A549 (cell line): ENCODE data around the gene CD83. TPM values are rescaled to one million over a fixed set of nuclear protein-coding genes. Genes with fewer than 3 reads are reported as not detected.

Experiments used
- ATAC-seq, 2 experiments: fragments of 200-7000 bp in 1 of 2; fragments of >200 bp in 1 of 2; cut with Nextera tagmentation in 1 of 2; cut with Tn5 transposase in 1 of 2; 3 replicates each; pipeline versions ENCODE4 v1.8.0 to v1.9.1; 2018 to 2020; ENCODE audit warnings: mild to moderate bottlenecking in 1 of 2, moderate library complexity in 1 of 2
- CTCF ChIA-PET: fragments of 300-600 bp; sonication (Branson Sonifier 250); formaldehyde crosslinking; extraction: SDS; loops from one replicate; lab custom pipeline; 2021; ENCODE audit warnings: antibody characterized with exemption, inconsistent platforms; lab: Yijun Ruan, JAX
- POLR2A ChIA-PET: fragments of 350-600 bp; formaldehyde crosslinking; extraction: SDS; loops from one replicate; lab custom pipeline; 2021; ENCODE audit warnings: antibody characterized with exemption, inconsistent platforms; lab: Yijun Ruan, JAX
- DNase-seq, 2 experiments: peaks; one replicate each; pipeline versions ENCODE4 v3.0.0 to v3.0.0-alpha.2; 2011 to 2016; ENCODE audit warnings: low read depth in 1 of 2, low spot score in 1 of 2
- FAIRE-seq: peaks from 2 replicates; lab custom pipeline; 2011; peaks lifted over from hg19 to GRCh38; lab: Jason Lieb, UNC
- H3K27ac ChIP-seq, 2 experiments: fragments of >200 bp; sonication (Bioruptor Twin); formaldehyde crosslinking; 3 replicates each; pipeline ENCODE4 v1.5.1; 2016 to 2017
- H3K4me1 ChIP-seq: fragments of >200 bp; sonication (Bioruptor Twin); formaldehyde crosslinking; 3 replicates; pipeline ENCODE4 v1.6.1; 2016
- H3K4me2 ChIP-seq: fragments of >200 bp; sonication (Bioruptor Twin); formaldehyde crosslinking; 3 replicates; pipeline ENCODE4 v1.6.1; 2016
- H3K4me3 ChIP-seq: fragments of >200 bp; sonication (Bioruptor Twin); formaldehyde crosslinking; 3 replicates; pipeline ENCODE4 v1.5.1; 2016
- H3K9me3 ChIP-seq: fragments of >200 bp; sonication (Bioruptor Twin); formaldehyde crosslinking; 3 replicates; pipeline ENCODE4 v1.6.1; 2016
- ATOH8 ChIP-seq: fragments of 250-450 bp; sonication (Bioruptor Pico); IDR thresholded peaks from 2 replicates; pipeline ENCODE4 v1.5.0; 2020; ENCODE audit warnings: low read depth, mild to moderate bottlenecking, moderate library complexity
- CEBPB ChIP-seq, 2 experiments: fragments of >200 bp in 1 of 2; sonication (Bioruptor Twin) in 1 of 2; formaldehyde crosslinking in 1 of 2; IDR thresholded peaks; 2 replicates each; pipeline ENCODE4 v1.6.1; 2012 to 2016
- CHD2 ChIP-seq: fragments of 150-350 bp; IDR thresholded peaks from 2 replicates; pipeline ENCODE4 v1.6.1; 2014; ENCODE audit warnings: low read length; ENCODE audit not compliant: partially characterized antibody
- CTCF ChIP-seq: fragments of >200 bp; sonication (Bioruptor Twin); formaldehyde crosslinking; IDR thresholded peaks from 3 replicates; pipeline ENCODE4 v1.5.1; 2016
- E2F6 ChIP-seq: IDR thresholded peaks from 2 replicates; pipeline ENCODE4 v1.6.1; 2012; ENCODE audit warnings: low read depth, borderline replicate concordance
- ELK1 ChIP-seq: fragments of 150-350 bp; IDR thresholded peaks from 2 replicates; pipeline ENCODE4 v1.6.1; 2014; ENCODE audit warnings: low read depth, mild to moderate bottlenecking, low read length
- EP300 ChIP-seq, 2 experiments: fragments of >200 bp; sonication (Bioruptor Twin); formaldehyde crosslinking; IDR thresholded peaks; 2 replicates in 1 of 2; 3 replicates in 1 of 2; pipeline ENCODE4 v1.6.1; 2016 to 2017
- FOSL2 ChIP-seq, 2 experiments: fragments of 450-650 bp in 1 of 2; fragments of >200 bp in 1 of 2; sonication (Bioruptor Twin) in 1 of 2; formaldehyde crosslinking; IDR thresholded peaks; 2 replicates each; pipeline versions ENCODE4 v1.5.0 to v1.6.1; 2016 to 2020; ENCODE audit warnings: mild to moderate bottlenecking in 1 of 2, moderate library complexity in 1 of 2
- GATA3 ChIP-seq: IDR thresholded peaks from 2 replicates; pipeline ENCODE4 v1.6.1; 2012; ENCODE audit warnings: borderline replicate concordance
- HDAC2 ChIP-seq: fragments of 200-600 bp; sonication (generic); IDR thresholded peaks from 2 replicates; pipeline ENCODE4 v1.6.1; 2016
- MAZ ChIP-seq: fragments of 150-350 bp; IDR thresholded peaks from 2 replicates; pipeline ENCODE4 v1.6.1; 2014; ENCODE audit warnings: antibody characterized with exemption, low read depth, low read length, borderline replicate concordance
- MYC ChIP-seq: IDR thresholded peaks from 2 replicates; pipeline ENCODE4 v1.6.1; 2012; ENCODE audit warnings: mild to moderate bottlenecking, inconsistent platforms, low read length, improper control_type of control experiment, borderline replicate concordance
- PBX3 ChIP-seq: IDR thresholded peaks from 2 replicates; pipeline ENCODE4 v1.6.1; 2012
- POLR2A ChIP-seq: IDR thresholded peaks from 2 replicates; pipeline ENCODE4 v1.6.1; 2012; ENCODE audit warnings: mild to moderate bottlenecking, low read length
- RAD21 ChIP-seq, 2 experiments: fragments of >200 bp in 1 of 2; sonication (Bioruptor Twin) in 1 of 2; formaldehyde crosslinking in 1 of 2; IDR thresholded peaks in 1 of 2; conservative IDR thresholded peaks in 1 of 2; 2 replicates in 1 of 2; 3 replicates in 1 of 2; pipeline ENCODE4 v1.6.1; 2012 to 2018; ENCODE audit warnings: inconsistent platforms in 1 of 2
- RARB ChIP-seq: fragments of 250-450 bp; sonication (Bioruptor Pico); IDR thresholded peaks from 2 replicates; pipeline ENCODE4 v1.8.0; 2021; ENCODE audit warnings: mild to moderate bottlenecking, moderate library complexity
- RCOR1 ChIP-seq: fragments of 150-350 bp; IDR thresholded peaks from 2 replicates; pipeline ENCODE4 v1.6.1; 2014; ENCODE audit warnings: antibody characterized with exemption, low read length, low read depth
- RNF2 ChIP-seq: fragments of 200-600 bp; sonication (generic); IDR thresholded peaks from 2 replicates; pipeline ENCODE4 v1.6.1; 2016; ENCODE audit warnings: low read depth, mild to moderate bottlenecking, antibody characterized with exemption, moderate library complexity, borderline replicate concordance
- SMC3 ChIP-seq: fragments of >200 bp; sonication (Bioruptor Twin); formaldehyde crosslinking; IDR thresholded peaks from 3 replicates; pipeline ENCODE4 v1.6.1; 2018; ENCODE audit warnings: inconsistent platforms
- ZC3H11A ChIP-seq: fragments of 450-650 bp; IDR thresholded peaks from 2 replicates; pipeline ENCODE4 v1.6.1; 2014; ENCODE audit warnings: antibody characterized with exemption, mild to moderate bottlenecking
- WGBS: methylation state at CpG from one replicate; pipeline ENCODE4 v1.1.6; 2017; ENCODE audit errors: missing lambda C conversion rate; 5-methylcytosine and 5-hydroxymethylcytosine counted together
- polyA plus RNA-seq, 4 experiments: library from polyadenylated mRNA; depleted of rRNA in 3 of 4; stranded (reverse); fragments of >200 nt; fragmentation: RNase III in 1 of 4; extraction: RNeasy Plus Mini Kit Qiagen cat#74134 plus additional on column Dnase treatment in 1 of 4; gene quantifications; 2 replicates in 3 of 4; 3 replicates in 1 of 4; pipeline ENCODE4 v1.2.3, GENCODE V29; 2011 to 2017

CD83 gene
- polyA plus RNA-seq, 2 of the 4 experiments (the other 2 are of a cell fraction) = 0.79 to 0.94 TPM

- H3K4me1 ChIP-seq = no peaks in the 10 kb centered on the region
- 34% methylated on average over 7 of the region's 7 CpGs for WGBS
- H3K4me3 ChIP-seq = no peak overlapping the region
- ATAC-seq = peak; percentile 90 to 96
- FAIRE-seq = no peak
- TF ChIP-seq EP300 (IDR thresholded peaks at IDR 0.05) = no peak
- no peak for TF ChIP-seq POLR2A
- TF ChIP-seq SMC3 = peak; percentile 62
- TF ChIP-seq CHD2 = no peak
- TF ChIP-seq E2F6 = no peak
- TF ChIP-seq GATA3 = no peak
- no peak for TF ChIP-seq FOSL2 (IDR thresholded peaks at IDR 0.05)
- TF ChIP-seq FOSL2 (CRISPR knock-in tag; IDR thresholded peaks at IDR 0.05) = no peak
- no peak for TF ChIP-seq CEBPB (IDR thresholded peaks at IDR 0.05)
- no peak for TF ChIP-seq ZC3H11A
- TF ChIP-seq CTCF = peak; percentile 58
- no peak for TF ChIP-seq MAZ
- TF ChIP-seq RAD21 (conservative IDR thresholded peaks at IDR 0.05 in 1 of 2, IDR thresholded peaks at IDR 0.05 in 1 of 2) = peak; percentile 71 to 78
- no peak for TF ChIP-seq RARB (CRISPR knock-in tag)
- no peak for TF ChIP-seq PBX3
- no peak overlapping the region for H3K4me2 ChIP-seq
- 0 out of 6 replicates have a peak overlapping the region, but pooled peaks of 1 of the 2 experiments have one; percentile 6 for H3K27ac ChIP-seq
- ChIA-PET POLR2A (interaction anchor here (0.5 to 0.6 kb wide), 2 partner anchors 629 to 1407 kb away, joined by 3 to 5 read pairs; no protein-coding TSS in a partner anchor), CTCF (interaction anchor here (0.5 to 2.9 kb wide), 29 partner anchors 9 to 1496 kb away, joined by 3 to 16 read pairs (median 3); no protein-coding TSS in a partner anchor)
- no peaks in the 10 kb centered on the region for H3K9me3 ChIP-seq
- peak; percentile 51 to 58 for DNase-seq
These were observed 12.0 kb downstream of the CD83 start for GRCh38 chr6:14129575-14129974.

GRCh38 chr6:14130435-14131075 is 13.0 kb downstream of the CD83 start:
- DNase-seq (no peak), ATAC-seq (no peak), FAIRE-seq (no peak)
- TF ChIP-seq CHD2 (no peak), ATOH8 (CRISPR knock-in tag) (no peak), RAD21 (conservative IDR thresholded peaks at IDR 0.05 in 1 of 2, IDR thresholded peaks at IDR 0.05 in 1 of 2) (no peak), RARB (CRISPR knock-in tag) (no peak)
- WGBS = 91% methylated on average over 15 of the region's 15 CpGs
- Histone ChIP-seq H3K4me3 (no peak overlapping the region), H3K27ac (no peak overlapping the region), H3K4me1 (no peaks in the 10 kb centered on the region), H3K9me3 (no peaks in the 10 kb centered on the region), H3K4me2 (no peak overlapping the region)
- POLR2A ChIA-PET = no interaction called here
- CTCF ChIA-PET = interaction anchor here (0.7 to 2.9 kb wide), 10 partner anchors 8 to 1493 kb away, joined by 3 to 16 read pairs (median 8); no protein-coding TSS in a partner anchor

GRCh38 chr6:14131579-14131978 is 14.0 kb downstream of the CD83 start:
- Histone ChIP-seq H3K27ac (no peak overlapping the region), H3K4me1 (no peaks in the 10 kb centered on the region), H3K9me3 (no peaks in the 10 kb centered on the region), H3K4me3 (no peak overlapping the region), H3K4me2 (no peak overlapping the region)
- ATAC-seq (no peak), FAIRE-seq (no peak), DNase-seq (no peak)
- TF ChIP-seq MYC (no peak), RNF2 (no peak), ELK1 (no peak), CTCF (no peak), HDAC2 (no peak), RCOR1 (no peak), MAZ (no peak)
- ChIA-PET CTCF (interaction anchor here (2.9 kb wide), 1 partner anchor 223 kb away, joined by 10 read pairs; no protein-coding TSS in a partner anchor), POLR2A (no interaction called here)
- 81% methylated on average over 7 of the region's 7 CpGs for WGBS
